Mammary epithelial cell (primary cell): ENCODE data around the gene TBC1D22B.

Source experiments
- EZH2 ChIP-seq: IDR thresholded peaks from 2 replicates; pipeline ENCODE4 v1.6.1; 2012; ENCODE audit warnings: low read length, inconsistent platforms, borderline replicate concordance
- TF ChIP-seq, protein P1 (sequence below), 2 donors: IDR thresholded peaks in 1 of 2; conservative IDR thresholded peaks in 1 of 2; 2 replicates each; pipeline ENCODE4 v1.5.1; 2011 to 2012; ENCODE audit warnings: inconsistent platforms in 2 of 2, low read length in 2 of 2, mild to moderate bottlenecking in 2 of 2, control low read depth in 1 of 2, low read depth in 1 of 2; ENCODE audit not compliant: insufficient read depth in 1 of 2; ENCODE audit errors: extremely low read depth in 1 of 2

GRCh38 chr6:37319156-37319555 lies 61.6 kb downstream of the TBC1D22B start:
- TF ChIP-seq, protein P1, sequence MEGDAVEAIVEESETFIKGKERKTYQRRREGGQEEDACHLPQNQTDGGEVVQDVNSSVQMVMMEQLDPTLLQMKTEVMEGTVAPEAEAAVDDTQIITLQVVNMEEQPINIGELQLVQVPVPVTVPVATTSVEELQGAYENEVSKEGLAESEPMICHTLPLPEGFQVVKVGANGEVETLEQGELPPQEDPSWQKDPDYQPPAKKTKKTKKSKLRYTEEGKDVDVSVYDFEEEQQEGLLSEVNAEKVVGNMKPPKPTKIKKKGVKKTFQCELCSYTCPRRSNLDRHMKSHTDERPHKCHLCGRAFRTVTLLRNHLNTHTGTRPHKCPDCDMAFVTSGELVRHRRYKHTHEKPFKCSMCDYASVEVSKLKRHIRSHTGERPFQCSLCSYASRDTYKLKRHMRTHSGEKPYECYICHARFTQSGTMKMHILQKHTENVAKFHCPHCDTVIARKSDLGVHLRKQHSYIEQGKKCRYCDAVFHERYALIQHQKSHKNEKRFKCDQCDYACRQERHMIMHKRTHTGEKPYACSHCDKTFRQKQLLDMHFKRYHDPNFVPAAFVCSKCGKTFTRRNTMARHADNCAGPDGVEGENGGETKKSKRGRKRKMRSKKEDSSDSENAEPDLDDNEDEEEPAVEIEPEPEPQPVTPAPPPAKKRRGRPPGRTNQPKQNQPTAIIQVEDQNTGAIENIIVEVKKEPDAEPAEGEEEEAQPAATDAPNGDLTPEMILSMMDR (conservative IDR thresholded peaks at IDR 0.05 in 1 of 2, IDR thresholded peaks at IDR 0.05 in 1 of 2; ENCODE audit: extremely low read depth in 1 of 2, insufficient read depth in 1 of 2, low read depth in 1 of 2, low read length in 2 of 2), result no peak
- no peak for TF ChIP-seq EZH2
